Panc1 (cell line): Measurements from ENCODE around the gene WNT9A.
"Not testable (repeated sequence)": the region's sequence is repeated elsewhere in the genome, so short reads cannot be mapped to it uniquely, and the experiment has no call there.

ENCODE experiments used
- CTCF ChIP-seq: fragments of 450-650 bp; IDR thresholded peaks from 2 replicates; pipeline ENCODE4 v1.5.1; 2017; ENCODE audit warnings: mild to moderate bottlenecking
- POLR2AphosphoS5 ChIP-seq: IDR thresholded peaks from 2 replicates; pipeline ENCODE4 v1.6.1; 2012; ENCODE audit warnings: mild to moderate bottlenecking, low read depth, low read length, moderate library complexity
- REST ChIP-seq, 2 experiments: IDR thresholded peaks; 2 replicates each; pipeline ENCODE4 v1.6.1; 2011 to 2012; ENCODE audit warnings: low read depth in 2 of 2, control low read depth in 1 of 2, low read length in 1 of 2, mild to moderate bottlenecking in 1 of 2, moderate library complexity in 1 of 2; ENCODE audit not compliant: insufficient read depth in 1 of 2
- SIN3A ChIP-seq: IDR thresholded peaks from 2 replicates; pipeline ENCODE4 v1.6.1; 2012; ENCODE audit warnings: low read depth, mild to moderate bottlenecking, low read length, moderate library complexity, borderline replicate concordance; ENCODE audit not compliant: insufficient read depth
- TCF7L2 ChIP-seq: IDR thresholded peaks from 2 replicates; pipeline ENCODE4 v1.6.1; 2011; ENCODE audit warnings: mild to moderate bottlenecking, low read depth, low read length, inconsistent platforms

GRCh38 chr1:227970076-227970995 lies 22.6 kb upstream of the WNT9A start:
- not testable (repeated sequence) for TF ChIP-seq CTCF; POLR2AphosphoS5; REST (IDR thresholded peaks at IDR 0.05; ENCODE audit: insufficient read depth in 1 of 2, low read depth in 2 of 2, low read length in 1 of 2); TCF7L2; SIN3A
